H1 (cell line): ENCODE measurements around the gene MXD4. TPM values are rescaled to one million over a fixed set of nuclear protein-coding genes. Genes with fewer than 3 reads are reported as not detected.

ENCODE experiments used
- ATF2 ChIP-seq: IDR thresholded peaks from 2 replicates; pipeline ENCODE4 v1.6.1; 2012; ENCODE audit warnings: low read length, inconsistent platforms
- BRCA1 ChIP-seq: IDR thresholded peaks from 2 replicates; pipeline ENCODE4 v1.6.1; 2012; ENCODE audit warnings: low read depth, low read length, improper control_type of control experiment
- CBX5 ChIP-seq: fragments of 300-800, 300-1000 bp; sonication (generic); IDR thresholded peaks from 2 replicates; pipeline ENCODE4 v1.7.1; 2016; ENCODE audit warnings: antibody characterized with exemption, low read length, low read depth
- CHD1 ChIP-seq: IDR thresholded peaks from 2 replicates; pipeline ENCODE4 v1.6.1; 2012; ENCODE audit warnings: low read depth, low read length, improper control_type of control experiment
- CHD7 ChIP-seq: fragments of 300-600 bp; sonication (generic); IDR thresholded peaks from 2 replicates; pipeline ENCODE4 v1.7.1; 2012; ENCODE audit warnings: low read length, moderate library complexity, mild to moderate bottlenecking, inconsistent platforms; ENCODE audit not compliant: insufficient replicate concordance
- FOSL1 ChIP-seq: IDR thresholded peaks from 2 replicates; pipeline ENCODE4 v1.6.1; 2011; ENCODE audit warnings: mild to moderate bottlenecking, low read depth, low read length, moderate library complexity; ENCODE audit not compliant: insufficient read depth
- NRF1 ChIP-seq: IDR thresholded peaks from 2 replicates; pipeline ENCODE4 v1.6.1; 2011; ENCODE audit warnings: mild to moderate bottlenecking, low read depth, low read length, improper control_type of control experiment
- POU5F1 ChIP-seq: IDR thresholded peaks from 2 replicates; pipeline ENCODE4 v1.6.1; 2011; ENCODE audit warnings: low read depth, mild to moderate bottlenecking, low read length, moderate library complexity
- TBP ChIP-seq: IDR thresholded peaks from 2 replicates; pipeline ENCODE4 v1.6.1; 2011; ENCODE audit warnings: low read depth, low read length, improper control_type of control experiment
- polyA plus RNA-seq, 7 experiments: library from polyadenylated mRNA; depleted of rRNA in 3 of 7; stranded (reverse) in 5 of 7; unstranded in 2 of 7; fragments of >200 nt in 5 of 7; fragments of 200-250 nt in 2 of 7; gene quantifications; 1 replicate in 5 of 7; 2 replicates in 1 of 7; 4 replicates in 1 of 7; pipeline versions ENCODE4 v1.2.1 to v1.2.3, GENCODE V29; 2011 to 2013; ENCODE audit warnings: missing spikeins in 2 of 7, mixed read lengths in 2 of 7
- total RNA-seq: library from RNA; stranded (reverse); fragmentation: NEBNext Ultra II Directional; extraction: Animal tissue kit (Norgen Biotek cat#: 25700); gene quantifications from 2 replicates; pipeline ENCODE4 v1.2.1, GENCODE V29; 2021

MXD4 gene
- total and polyA plus RNA-seq, 2 of the 8 experiments (the other 6 are each of a cell fraction or from before 2014, with no cell fraction given) = 18.0 to 20.8 TPM

- TF ChIP-seq CHD7 = no peak
- no peak for TF ChIP-seq NRF1
- TF ChIP-seq TBP = no peak
- no peak for TF ChIP-seq ATF2
- TF ChIP-seq FOSL1 = no peak
- no peak for TF ChIP-seq CBX5
- no peak for TF ChIP-seq CHD1
- TF ChIP-seq POU5F1 = no peak
- TF ChIP-seq BRCA1 = no peak
Measured at GRCh38 chr4:2250357-2251072, 11.4 kb downstream of the MXD4 start (continued).
